ENCODE results near the gene AHCYL1. TPM values are rescaled to one million over a fixed set of nuclear protein-coding genes. Genes with fewer than 3 reads are reported as not detected.

Gene AHCYL1
- total RNA-seq, 1 donor from 2014 or later = 59.6 TPM

GRCh38 chr1:110012100-110012780 lies 27.7 kb downstream of the AHCYL1 start:
- Mint-ChIP-seq H3K36me3 (ENCODE audit: low read depth) (peaks cover 35% of the 10 kb centered on the region), H3K4me1 (ENCODE audit: low read depth) (peaks cover 8% of the 10 kb centered on the region), H3K27me3 (ENCODE audit: low read depth) (no peaks in the 10 kb centered on the region), H3K4me3 (ENCODE audit: unreplicated experiment) (no peak overlapping the region), H3K27ac (ENCODE audit: unreplicated experiment) (no peak overlapping the region), H3K9me3 (ENCODE audit: low read depth) (no peaks in the 10 kb centered on the region)
- no peak for DNase-seq (ENCODE audit: low spot score)
- TF ChIP-seq CTCF (IDR thresholded peaks at IDR 0.05) = no peak

- Mint-ChIP-seq H3K4me1 (ENCODE audit: low read depth) (peaks cover 16% of the 10 kb centered on the region), H3K27ac (ENCODE audit: unreplicated experiment) (no peak overlapping the region), H3K9me3 (ENCODE audit: low read depth) (no peaks in the 10 kb centered on the region), H3K36me3 (ENCODE audit: low read depth) (peaks cover 48% of the 10 kb centered on the region), H3K4me3 (ENCODE audit: unreplicated experiment) (no peak overlapping the region), H3K27me3 (ENCODE audit: low read depth) (no peaks in the 10 kb centered on the region)
- no peak for TF ChIP-seq CTCF (IDR thresholded peaks at IDR 0.05)
- DNase-seq (ENCODE audit: low spot score) = no peak
These were observed 33.2 kb downstream of the AHCYL1 start for GRCh38 chr1:110017792-110018191.

GRCh38 chr1:110018396-110018795 lies 33.8 kb downstream of the AHCYL1 start:
- Mint-ChIP-seq H3K4me1 (ENCODE audit: low read depth) (peaks cover 16% of the 10 kb centered on the region), H3K4me3 (ENCODE audit: unreplicated experiment) (no peak overlapping the region), H3K36me3 (ENCODE audit: low read depth) (peaks cover 48% of the 10 kb centered on the region), H3K27ac (ENCODE audit: unreplicated experiment) (no peak overlapping the region), H3K27me3 (ENCODE audit: low read depth) (no peaks in the 10 kb centered on the region), H3K9me3 (ENCODE audit: low read depth) (no peaks in the 10 kb centered on the region)
- no peak for DNase-seq (ENCODE audit: low spot score)
- no peak for TF ChIP-seq CTCF (IDR thresholded peaks at IDR 0.05)

- no peaks in the 10 kb centered on the region for H3K27me3 Mint-ChIP-seq (ENCODE audit: low read depth)
- peak overlapping the region; percentile 20 for H3K27ac Mint-ChIP-seq (ENCODE audit: unreplicated experiment)
- peaks cover 16% of the 10 kb centered on the region for H3K4me1 Mint-ChIP-seq (ENCODE audit: low read depth)
- H3K9me3 Mint-ChIP-seq (ENCODE audit: low read depth) = no peaks in the 10 kb centered on the region
- DNase-seq (ENCODE audit: low spot score) = no peak
- H3K4me3 Mint-ChIP-seq (ENCODE audit: unreplicated experiment) = no peak overlapping the region
- peaks cover 49% of the 10 kb centered on the region for H3K36me3 Mint-ChIP-seq (ENCODE audit: low read depth)
- TF ChIP-seq CTCF (IDR thresholded peaks at IDR 0.05) = no peak
These were observed 35.2 kb downstream of the AHCYL1 start for GRCh38 chr1:110019770-110020169.

- no peak for TF ChIP-seq CTCF (IDR thresholded peaks at IDR 0.05)
- Mint-ChIP-seq H3K27ac (ENCODE audit: unreplicated experiment) (no peak overlapping the region), H3K9me3 (ENCODE audit: low read depth) (no peaks in the 10 kb centered on the region), H3K27me3 (ENCODE audit: low read depth) (no peaks in the 10 kb centered on the region), H3K4me3 (ENCODE audit: unreplicated experiment) (no peak overlapping the region), H3K4me1 (ENCODE audit: low read depth) (peaks cover 16% of the 10 kb centered on the region), H3K36me3 (ENCODE audit: low read depth) (peaks cover 44% of the 10 kb centered on the region)
- no peak for DNase-seq (ENCODE audit: low spot score)
These were observed 36.7 kb downstream of the AHCYL1 start for GRCh38 chr1:110021285-110021684.

All from chondrocyte (in vitro differentiated cells).